ENCODE measurements around the gene SLC22A7.

DNA sequence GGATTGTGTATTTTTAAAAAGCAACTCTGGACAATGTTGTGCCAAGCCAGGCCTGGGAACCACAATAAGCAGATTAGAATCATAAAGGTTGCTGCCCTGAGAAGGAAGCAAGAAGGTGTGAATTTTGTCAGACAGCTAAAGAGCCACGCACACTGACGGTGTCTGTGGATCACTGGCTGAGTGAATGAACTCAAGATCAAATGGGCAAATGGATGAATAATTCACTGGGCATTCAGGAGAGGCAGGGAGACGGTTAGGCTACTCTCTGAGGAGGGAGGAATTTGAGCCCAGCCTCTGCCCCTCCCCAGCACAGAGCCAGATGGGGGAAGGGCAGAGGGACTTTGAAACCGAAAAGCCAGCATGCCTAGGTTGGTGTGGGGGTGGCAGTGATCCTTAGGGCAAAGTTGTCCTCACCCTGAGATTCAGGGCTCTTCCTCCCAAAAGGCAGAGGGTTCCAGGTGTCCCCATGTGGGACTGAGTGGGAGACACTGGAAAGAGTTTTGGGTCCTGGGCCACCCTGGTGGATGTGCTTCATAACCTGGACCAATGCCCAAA is 19.5 kb upstream of the SLC22A7 start:
- TF ChIP-seq, protein P1, sequence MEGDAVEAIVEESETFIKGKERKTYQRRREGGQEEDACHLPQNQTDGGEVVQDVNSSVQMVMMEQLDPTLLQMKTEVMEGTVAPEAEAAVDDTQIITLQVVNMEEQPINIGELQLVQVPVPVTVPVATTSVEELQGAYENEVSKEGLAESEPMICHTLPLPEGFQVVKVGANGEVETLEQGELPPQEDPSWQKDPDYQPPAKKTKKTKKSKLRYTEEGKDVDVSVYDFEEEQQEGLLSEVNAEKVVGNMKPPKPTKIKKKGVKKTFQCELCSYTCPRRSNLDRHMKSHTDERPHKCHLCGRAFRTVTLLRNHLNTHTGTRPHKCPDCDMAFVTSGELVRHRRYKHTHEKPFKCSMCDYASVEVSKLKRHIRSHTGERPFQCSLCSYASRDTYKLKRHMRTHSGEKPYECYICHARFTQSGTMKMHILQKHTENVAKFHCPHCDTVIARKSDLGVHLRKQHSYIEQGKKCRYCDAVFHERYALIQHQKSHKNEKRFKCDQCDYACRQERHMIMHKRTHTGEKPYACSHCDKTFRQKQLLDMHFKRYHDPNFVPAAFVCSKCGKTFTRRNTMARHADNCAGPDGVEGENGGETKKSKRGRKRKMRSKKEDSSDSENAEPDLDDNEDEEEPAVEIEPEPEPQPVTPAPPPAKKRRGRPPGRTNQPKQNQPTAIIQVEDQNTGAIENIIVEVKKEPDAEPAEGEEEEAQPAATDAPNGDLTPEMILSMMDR (IDR thresholded peaks at IDR 0.05), result no peak
- no peak for TF ChIP-seq POLR2A (IDR thresholded peaks at IDR 0.05)

Measured in testis (tissue), 2 donors.